ENCODE results near the gene STX18.

The STX18 gene

DNA sequence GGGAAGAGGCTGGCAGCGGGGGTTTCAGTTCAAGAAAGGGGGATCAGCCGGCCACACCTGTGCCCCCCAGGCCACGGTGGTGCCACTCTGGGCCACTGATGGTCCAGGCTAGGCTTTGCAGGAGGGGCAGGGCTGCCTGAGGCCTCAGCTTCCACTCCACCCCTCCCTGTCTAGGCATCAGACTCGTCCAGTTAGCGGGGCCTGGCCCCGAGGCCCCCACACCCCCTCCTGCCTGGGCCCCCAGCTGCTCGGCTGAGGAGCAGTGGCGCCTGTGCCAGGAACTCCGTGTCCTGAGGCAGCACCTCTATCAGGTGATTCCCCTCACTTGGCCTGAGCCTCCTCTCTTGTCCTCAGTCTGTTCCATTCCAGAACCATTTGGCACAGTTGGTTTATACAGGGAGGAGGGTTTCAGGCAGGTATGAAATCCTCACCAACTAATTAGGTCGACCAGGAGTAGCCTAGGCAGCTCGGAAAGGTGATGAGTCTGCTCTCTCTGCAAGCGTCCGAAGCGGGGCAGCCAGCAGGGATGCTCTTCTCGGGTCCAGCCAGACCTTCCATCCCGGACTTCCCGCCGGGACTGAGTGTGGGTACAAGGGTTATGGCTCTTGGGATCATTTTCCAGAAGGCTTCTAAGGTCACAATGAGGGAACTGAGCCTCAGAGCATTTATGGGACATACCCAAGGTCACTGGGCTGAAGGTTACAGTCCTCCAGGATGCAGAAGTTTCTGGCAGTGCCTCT lies 152.8 kb downstream of the STX18 start:
- DNase-seq (ENCODE audit: insufficient read length, low spot score) (no peak), FAIRE-seq (no peak)

DNA sequence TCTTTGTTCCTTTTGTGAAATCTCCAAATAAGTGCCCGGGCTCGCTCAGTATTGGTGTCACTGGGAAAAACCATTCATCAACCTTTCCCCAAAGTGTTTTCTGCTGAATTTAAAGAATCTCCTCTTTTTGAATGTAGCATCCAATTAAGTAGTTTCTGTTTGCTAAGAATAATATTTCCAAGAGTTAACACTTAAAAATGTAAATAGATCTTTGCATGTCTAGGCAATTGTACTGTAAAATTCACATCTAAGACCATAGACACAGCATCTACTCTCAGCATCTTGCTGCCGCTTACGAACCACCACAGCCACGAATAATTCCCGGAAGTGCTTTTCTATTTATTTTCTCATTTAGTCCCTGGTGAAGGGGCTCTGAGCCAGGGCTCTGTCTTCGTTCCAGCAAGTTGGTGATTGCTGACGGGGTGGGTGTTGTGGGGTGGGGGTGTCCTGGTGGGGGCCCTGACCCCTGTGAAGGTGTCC lies 153.5 kb downstream of the STX18 start:
- FAIRE-seq (no peak), DNase-seq (ENCODE audit: insufficient read length, low spot score) (no peak)

DNA sequence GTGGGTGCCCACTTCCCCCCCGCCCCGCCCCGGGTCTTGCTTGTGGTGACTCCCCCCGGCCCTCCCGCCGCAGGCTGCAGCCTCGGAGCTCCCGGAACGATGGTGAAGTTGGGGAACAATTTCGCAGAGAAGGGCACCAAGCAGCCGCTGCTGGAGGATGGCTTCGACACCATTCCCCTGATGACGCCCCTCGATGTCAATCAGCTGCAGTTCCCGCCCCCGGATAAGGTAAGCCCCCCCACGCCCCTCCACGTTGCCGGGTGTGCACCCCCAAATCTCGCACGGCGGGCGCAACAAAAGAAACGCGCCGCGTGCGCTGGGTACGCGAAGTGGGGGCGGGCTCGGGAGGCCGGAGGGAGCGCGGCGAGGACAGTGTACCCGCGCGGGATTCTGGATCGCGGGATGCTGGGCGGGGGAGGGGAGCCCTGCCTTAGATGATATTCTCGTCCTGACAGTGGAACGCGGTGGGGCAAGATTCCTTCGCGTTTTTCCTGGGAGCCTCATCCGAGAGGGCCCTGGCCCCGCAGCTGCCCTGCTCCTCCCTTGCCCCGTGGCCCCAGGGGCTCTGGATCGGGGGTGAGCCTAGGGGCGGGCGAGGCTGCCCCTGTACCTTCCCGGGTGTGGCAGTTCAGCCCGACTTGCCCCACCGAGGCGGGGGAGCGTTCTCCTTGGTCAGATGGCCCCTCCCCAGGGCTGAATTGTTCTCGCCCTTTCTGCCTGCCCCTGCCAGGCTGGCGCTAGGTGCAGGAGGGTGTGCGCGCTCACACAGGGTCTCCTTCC lies 154.1 kb downstream of the STX18 start:
- DNase-seq (ENCODE audit: insufficient read length, low spot score): no peak
- no peak for FAIRE-seq

DNA sequence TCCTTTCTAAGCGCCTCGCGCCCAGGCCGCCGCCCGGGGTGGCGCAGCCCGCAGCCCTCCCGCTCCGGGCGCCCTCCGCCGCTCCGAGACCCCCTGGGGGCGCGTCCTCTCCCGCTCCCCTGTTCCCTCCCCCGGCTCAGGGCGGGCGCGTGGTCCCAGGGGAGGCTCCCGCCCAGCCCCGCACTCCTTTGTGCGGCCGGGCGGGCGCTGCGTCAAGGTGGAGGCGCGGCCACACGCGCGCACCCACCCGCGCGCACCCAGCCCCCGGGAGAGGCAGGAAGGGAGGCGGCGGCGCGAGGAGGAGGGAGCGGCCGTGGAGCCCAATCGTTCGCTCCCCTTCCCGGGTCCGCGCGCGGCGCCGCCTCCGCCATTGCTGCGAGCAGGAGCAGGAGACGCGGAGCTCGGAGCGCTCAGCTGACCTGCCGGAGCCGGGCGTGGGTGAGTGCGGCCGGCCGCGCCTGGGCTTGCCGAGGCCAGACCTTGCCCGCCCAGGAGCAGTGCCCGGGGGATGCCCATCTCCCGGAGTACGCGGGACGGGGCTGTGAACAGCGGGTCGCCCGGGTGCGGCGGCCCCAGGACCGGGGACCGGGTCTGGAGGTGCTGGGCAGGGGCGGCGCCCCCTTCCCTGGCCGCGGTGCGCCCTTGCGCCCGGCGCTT lies 155.0 kb downstream of the STX18 start, which contains the start of gene NSG1:
NSG1 (plus strand) TSS at position 367 of the 657 bp plus-strand sequence. CDS start 528 bp downstream, outside the sequence.
- FAIRE-seq (no peak), DNase-seq (ENCODE audit: insufficient read length, low spot score) (peak; percentile 36)

DNA sequence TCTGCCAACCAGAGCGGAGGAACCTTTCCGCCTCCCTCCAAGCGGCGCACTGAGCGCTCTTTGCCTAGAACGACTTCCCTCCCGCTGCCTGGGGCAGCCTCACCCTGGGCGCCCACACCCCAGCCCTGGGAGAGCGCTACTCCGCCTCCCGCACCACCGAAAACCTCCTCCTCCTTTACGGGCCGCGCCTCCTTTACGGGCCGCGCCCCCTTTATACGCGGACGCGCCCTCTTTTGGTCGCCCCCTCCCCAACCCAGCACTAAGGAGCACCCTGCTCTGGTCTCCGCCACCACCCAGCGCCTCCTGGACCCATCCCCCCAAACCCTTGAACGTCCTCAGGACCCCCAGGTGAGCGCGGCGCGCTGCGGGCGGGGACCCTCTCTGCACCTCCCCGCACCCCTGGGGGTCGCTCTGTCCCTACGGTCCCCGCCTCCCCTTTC lies 155.5 kb downstream of the STX18 start:
- FAIRE-seq: peak; percentile 64

DNA sequence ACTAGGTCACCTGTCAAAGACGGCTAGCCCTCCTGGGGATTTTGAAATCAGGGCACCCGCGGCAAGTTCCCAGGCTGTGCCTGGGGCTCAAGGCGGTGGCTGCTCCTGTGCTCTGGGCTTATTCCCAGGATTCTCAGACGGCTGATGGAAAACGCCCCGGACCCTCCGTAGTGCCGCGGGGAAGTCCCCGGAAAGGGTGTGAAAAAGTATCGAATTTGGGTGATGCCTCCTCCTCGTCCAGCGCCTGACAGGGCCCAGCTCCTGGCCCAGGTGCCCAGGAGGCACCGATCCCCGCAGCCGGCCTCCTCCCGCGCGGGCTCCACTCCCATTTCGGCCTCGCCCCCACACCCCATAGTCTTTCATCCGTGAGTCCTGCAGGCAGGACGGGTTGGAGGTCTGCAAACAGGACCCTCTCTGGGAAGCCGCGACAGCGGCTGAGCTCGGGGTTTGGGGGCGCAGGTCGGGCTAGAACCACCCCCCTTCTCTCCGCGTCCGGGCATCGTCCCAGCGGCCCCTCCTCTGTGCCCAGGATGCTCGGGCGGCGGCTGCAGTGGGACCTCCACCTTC lies 156.0 kb downstream of the STX18 start:
- no peak for DNase-seq (ENCODE audit: insufficient read length, low spot score)
- no peak for FAIRE-seq

More for the DNA sequence above, 155.5 kb downstream of the STX18 start:
- DNase-seq (ENCODE audit: insufficient read length, low spot score): no peak

DNA sequence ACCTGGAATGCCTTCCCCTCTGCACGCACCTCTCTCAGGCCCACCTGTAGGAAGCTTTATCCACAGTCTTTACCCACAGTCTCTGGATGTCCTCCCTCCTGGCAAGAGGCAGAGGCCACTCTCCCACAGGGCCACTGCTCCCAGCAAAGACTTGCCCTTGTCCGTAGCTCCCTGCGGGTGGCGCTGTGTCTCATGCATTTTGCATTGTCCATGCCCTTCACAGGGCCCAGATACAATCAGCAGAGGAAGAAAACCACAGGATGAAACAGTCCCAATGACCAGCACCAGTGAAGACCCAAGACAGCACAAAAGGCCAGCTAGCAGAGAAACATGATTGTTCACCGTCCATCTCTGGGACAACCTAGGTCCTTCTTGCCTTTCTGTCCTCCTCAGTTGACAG lies 157.0 kb downstream of the STX18 start:
- FAIRE-seq: no peak
- DNase-seq (ENCODE audit: insufficient read length, low spot score): no peak

DNA sequence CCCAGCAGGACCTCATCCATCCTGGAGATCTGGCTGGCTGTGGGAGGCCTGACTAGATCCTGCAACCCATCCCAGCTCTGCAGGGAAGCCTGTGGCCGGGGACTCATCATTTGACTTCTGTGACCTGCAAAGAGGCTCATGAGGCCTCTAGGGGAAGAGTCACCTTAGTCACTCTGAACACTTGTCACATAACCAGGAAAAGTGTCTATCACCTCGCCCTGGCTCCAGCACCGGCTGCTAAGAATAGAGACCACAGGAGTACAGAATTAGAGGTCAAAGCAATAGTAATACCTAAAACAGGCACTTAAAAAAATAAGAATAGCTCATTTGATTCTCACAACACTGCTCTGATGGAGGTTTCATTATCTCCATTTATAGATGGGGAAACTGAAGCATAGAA lies 158.8 kb downstream of the STX18 start:
- FAIRE-seq: no peak
- no peak for DNase-seq (ENCODE audit: insufficient read length, low spot score)

DNA sequence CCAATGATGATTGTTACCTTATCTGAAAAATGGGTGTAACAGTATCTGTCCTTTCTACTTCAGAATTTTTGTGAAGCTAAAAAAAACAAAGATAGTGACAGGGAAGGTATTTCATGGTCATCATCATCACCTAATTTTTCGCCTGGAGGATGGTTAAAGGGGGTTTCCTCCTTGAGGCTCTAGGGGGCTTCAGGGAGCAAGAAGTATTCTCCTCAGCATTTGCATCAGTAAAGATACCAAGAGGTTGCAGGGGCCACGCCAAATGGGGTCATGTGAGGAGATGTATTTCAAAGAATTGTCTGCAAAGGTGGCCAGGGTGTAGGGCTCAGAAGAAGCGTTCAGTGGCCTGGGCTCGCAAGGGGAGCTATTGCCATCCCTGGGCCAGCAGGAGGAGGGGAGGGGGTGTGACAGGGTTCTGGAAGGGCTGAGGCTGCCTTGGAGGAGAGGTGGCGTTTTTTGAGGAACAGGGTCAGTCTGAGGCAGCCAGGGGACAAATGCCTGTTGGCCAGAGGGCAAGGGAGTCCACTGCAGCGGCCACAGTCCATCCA lies 162.2 kb downstream of the STX18 start:
- DNase-seq (ENCODE audit: insufficient read length, low spot score): no peak

DNA sequence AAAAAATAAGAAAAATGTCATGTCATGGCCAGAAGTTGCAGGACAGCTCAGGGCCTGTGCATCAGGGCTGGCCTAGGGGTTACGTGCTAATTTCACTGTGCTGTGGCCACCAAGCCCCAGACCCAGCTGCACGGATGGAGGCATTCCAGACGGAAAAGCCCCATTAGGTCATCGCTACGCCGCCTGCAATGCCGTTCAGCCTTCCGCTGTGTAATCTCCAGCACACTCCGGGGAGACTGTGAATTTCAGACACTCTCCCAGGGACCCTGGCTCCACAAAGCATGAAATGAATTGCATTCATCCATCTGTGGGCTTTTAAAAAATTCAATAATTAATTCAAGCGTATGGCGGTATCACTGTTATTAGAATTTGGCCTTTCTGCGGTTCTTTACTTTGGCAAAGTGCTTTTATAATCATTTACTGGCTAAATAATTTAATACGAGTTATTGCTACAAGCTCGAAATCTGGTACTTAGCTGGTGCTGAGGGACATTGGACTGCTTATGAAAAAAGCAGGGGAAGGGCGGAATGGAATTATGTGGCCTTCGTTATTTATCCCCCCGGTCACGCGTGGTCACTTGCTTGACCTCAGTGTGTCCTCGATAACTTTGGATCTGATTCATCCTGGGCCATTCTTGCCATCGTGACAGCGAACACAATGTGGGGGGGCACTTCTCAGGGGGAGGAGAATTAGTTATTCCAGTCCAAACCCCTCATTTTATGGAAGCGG lies 164.0 kb downstream of the STX18 start:
- FAIRE-seq (no peak), DNase-seq (ENCODE audit: insufficient read length, low spot score) (no peak)

More for the DNA sequence above, 162.2 kb downstream of the STX18 start:
- no peak for FAIRE-seq

DNA sequence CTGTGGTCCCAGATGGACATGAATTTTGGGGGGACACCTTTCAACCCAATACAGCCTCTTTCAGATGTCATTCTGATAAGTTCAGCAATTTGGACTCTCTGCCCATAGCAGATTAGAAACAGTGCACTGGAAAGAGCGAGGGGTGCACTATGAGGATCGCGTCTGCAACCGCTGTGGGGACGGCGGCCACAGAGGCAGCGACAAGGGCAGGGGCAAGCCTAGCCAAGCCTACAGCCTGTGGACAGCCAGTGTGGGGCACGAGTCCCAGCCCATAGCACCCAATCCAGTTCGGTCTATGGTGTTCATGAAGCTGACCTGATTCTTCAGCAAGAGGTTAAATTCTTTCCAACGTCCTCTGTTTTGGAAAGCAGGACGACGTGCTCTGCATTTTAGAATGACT lies 164.7 kb downstream of the STX18 start:
- FAIRE-seq (no peak), DNase-seq (ENCODE audit: insufficient read length, low spot score) (no peak)

DNA sequence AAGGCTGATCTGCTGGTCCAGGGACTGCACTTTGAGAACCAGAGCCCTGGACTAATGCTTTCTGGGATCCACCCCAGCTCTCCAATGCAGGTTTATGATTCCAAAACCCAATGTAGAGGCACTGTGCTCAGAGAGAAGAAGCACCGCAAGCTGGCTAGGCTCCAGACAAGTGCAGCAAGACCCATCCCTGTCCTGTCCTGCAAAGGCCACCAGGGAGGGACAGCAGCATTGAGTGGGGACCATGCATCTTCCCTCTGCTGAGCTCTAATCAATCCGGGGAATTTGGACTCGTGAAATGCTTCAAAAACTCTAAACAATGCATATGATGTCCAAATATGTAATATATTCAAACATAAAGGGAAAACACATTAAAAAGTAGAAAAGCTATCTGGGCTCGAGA lies 165.8 kb downstream of the STX18 start:
- no peak for DNase-seq (ENCODE audit: insufficient read length, low spot score)
- no peak for FAIRE-seq

DNA sequence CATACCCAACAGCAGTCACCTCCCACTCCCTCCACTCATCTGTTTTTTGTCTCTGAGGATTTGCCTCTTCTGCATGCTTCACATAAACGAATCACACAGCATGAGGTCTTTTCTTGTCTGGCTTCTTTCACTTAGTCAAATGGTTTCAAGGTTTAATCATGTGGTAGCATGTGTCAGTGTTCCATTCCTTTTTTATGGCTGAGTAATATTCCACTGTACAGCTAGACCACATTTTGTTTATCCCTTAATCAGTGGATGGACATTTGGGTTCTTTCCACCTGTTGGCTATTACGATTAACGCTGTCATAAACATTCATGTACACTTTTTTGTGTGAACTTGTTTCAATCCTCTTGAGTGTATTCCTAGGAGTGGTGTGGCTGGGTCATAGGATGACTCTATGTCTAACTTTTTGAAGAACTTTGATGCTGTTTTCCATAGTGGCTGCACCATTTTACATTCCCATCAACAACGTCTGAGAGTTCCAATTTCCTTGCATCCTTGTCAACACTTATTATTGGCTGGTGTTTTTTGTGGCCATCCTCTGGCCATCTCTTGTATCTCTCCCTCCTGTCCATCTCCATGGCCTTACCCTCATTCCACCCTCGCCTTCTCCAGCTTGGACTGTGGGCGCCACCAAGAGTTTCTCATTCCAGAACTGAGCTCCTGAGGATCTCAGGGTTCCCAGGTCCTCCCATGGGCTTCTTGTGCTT lies 167.3 kb downstream of the STX18 start:
- DNase-seq (ENCODE audit: insufficient read length, low spot score) (no peak), FAIRE-seq (no peak)
